Esophagus muscularis mucosa (tissue), 3 donors: Measurements from ENCODE around the gene ATP11A.

Experiments used
- CTCF ChIP-seq, 3 experiments: fragments of 200-600 bp in 2 of 3; fragments of 450-650 bp in 1 of 3; sonication (generic) in 2 of 3; IDR thresholded peaks; one replicate each; pipeline ENCODE4 v1.5.1; 2017 to 2019; ENCODE audit warnings: antibody characterized with exemption in 3 of 3, mild to moderate bottlenecking in 2 of 3, moderate library complexity in 1 of 3
- POLR2A ChIP-seq: fragments of 450-650 bp; IDR thresholded peaks from one replicate; pipeline ENCODE4 v1.6.1; 2017; ENCODE audit warnings: antibody characterized with exemption, moderate library complexity, mild to moderate bottlenecking, low read depth
- POLR2AphosphoS5 ChIP-seq, 2 donors: sonication (generic); formaldehyde crosslinking; IDR thresholded peaks; one replicate each; pipeline ENCODE4 v1.6.1; 2017; ENCODE audit warnings: antibody characterized with exemption in 2 of 2

- no peak for TF ChIP-seq CTCF (IDR thresholded peaks at IDR 0.05)
- TF ChIP-seq POLR2A = no peak
- no peak for TF ChIP-seq POLR2AphosphoS5 (IDR thresholded peaks at IDR 0.05)
Observed at GRCh38 chr13:112800057-112800456, 110.2 kb downstream of the ATP11A start.
